ENCODE results near the gene AAK1.

AAK1 gene

DNA sequence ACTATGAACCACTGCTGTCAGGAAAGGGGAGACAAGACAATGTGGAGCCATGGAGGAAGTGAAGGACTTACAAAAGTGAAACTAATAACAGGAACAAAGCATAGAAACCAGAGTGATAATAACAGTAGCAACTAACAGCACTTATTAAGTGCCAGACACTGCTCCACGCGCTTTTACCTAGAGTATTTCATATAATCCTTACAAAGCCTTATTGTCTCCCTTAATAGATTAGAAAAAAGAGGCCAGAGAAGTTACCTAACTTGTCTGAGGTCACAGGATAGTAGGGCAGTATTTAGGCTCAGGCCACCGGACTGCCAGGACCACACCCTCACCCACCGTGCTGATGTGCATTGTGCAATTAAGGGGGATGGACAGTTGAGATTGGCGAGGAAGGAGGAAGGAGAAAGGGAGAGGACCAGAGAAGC lies 107.7 kb downstream of the AAK1 start:
- H3K4me3 ChIP-seq (ENCODE audit: low read depth, low read length), result no peak overlapping the region

DNA sequence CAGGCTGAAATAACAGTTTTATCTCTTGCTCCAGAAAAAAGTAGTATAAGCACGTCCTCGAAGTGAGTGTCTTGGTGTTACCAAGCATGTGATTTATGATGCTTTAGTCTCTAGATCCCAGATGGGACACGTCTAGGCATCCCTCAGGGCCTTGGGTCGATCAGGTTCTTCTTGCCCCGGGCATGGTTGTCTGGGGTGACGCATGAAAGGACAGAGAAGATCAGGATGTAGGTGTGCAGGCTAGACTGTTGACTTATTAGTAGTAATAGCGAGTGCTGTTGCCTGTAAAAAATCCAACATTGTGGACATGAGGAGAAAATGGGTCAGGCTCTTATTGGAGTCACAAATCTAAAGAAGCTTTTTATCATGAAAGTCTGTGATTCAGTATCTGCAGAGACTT lies 112.4 kb downstream of the AAK1 start:
- no peak overlapping the region for H3K4me3 ChIP-seq (ENCODE audit: low read depth, low read length)
- TF ChIP-seq, protein P1, sequence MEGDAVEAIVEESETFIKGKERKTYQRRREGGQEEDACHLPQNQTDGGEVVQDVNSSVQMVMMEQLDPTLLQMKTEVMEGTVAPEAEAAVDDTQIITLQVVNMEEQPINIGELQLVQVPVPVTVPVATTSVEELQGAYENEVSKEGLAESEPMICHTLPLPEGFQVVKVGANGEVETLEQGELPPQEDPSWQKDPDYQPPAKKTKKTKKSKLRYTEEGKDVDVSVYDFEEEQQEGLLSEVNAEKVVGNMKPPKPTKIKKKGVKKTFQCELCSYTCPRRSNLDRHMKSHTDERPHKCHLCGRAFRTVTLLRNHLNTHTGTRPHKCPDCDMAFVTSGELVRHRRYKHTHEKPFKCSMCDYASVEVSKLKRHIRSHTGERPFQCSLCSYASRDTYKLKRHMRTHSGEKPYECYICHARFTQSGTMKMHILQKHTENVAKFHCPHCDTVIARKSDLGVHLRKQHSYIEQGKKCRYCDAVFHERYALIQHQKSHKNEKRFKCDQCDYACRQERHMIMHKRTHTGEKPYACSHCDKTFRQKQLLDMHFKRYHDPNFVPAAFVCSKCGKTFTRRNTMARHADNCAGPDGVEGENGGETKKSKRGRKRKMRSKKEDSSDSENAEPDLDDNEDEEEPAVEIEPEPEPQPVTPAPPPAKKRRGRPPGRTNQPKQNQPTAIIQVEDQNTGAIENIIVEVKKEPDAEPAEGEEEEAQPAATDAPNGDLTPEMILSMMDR (IDR thresholded peaks at IDR 0.05; ENCODE audit: borderline replicate concordance, insufficient read depth, low read depth, low read length), result no peak

More for the DNA sequence above, 107.7 kb downstream of the AAK1 start:
- TF ChIP-seq, protein P1 (IDR thresholded peaks at IDR 0.05; ENCODE audit: borderline replicate concordance, insufficient read depth, low read depth, low read length), result no peak

DNA sequence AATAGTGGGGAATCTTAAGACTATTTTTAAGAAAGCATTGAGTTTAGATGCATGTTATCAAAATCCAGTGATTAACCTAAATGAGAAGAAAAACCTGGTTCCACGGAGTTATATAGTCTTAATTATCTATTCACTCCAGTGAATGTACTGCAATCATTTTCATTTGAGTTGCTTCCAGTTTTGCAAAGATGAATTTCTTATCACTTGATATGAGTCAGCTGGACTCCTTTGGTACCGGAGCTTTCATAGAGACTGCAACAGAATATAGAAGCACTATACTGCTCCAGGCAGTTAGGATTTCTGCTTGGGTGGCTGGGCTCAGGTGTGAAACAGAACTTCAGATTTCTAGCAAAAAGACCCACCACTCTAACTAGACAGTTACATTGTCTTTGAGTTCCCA lies 114.1 kb downstream of the AAK1 start:
- TF ChIP-seq, protein P1 (IDR thresholded peaks at IDR 0.05; ENCODE audit: borderline replicate concordance, insufficient read depth, low read depth, low read length), result no peak

DNA sequence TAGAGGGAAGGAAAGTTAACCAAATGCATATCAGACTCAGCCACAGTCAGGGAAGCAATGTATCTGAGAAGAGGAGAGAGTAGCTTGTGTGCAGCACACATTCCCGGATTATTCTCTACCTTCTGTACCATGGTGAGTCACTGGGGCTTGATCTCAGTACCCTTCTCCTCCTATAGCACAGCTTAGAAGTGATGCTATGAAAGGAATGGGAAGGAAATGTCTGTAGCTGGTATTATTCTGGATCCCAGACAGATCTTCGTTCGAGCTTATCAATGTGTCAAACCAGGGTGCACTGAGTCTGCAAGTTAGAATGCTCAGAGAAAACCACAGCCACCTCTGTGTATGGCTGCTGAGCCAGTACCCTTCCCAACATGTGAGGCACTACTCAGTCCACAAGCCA lies 118.3 kb downstream of the AAK1 start:
- H3K4me3 ChIP-seq (ENCODE audit: low read depth, low read length), result no peak overlapping the region
- TF ChIP-seq, protein P1 (IDR thresholded peaks at IDR 0.05; ENCODE audit: borderline replicate concordance, insufficient read depth, low read depth, low read length), result no peak

More for the DNA sequence above, 114.1 kb downstream of the AAK1 start:
- H3K4me3 ChIP-seq (ENCODE audit: low read depth, low read length), result no peak overlapping the region

DNA sequence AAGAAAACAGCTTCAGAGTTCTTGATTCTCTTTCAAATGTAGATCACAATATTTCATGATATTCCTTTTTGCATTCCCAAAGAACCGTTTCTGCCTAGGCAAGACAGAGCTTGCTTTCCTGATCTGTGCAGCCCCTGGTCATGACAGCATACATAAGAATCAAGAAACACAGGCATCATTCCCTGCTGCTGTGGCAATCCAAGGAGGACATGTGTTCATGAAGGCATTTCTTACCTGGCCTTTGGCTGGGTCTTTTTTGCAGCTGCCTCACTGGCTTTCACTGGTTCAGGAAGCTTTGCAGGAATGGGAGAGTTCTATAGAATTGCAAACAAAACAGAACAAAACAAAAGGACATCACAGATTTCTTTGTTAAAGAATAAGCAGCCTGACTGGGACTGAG lies 118.7 kb downstream of the AAK1 start:
- TF ChIP-seq, protein P1 (IDR thresholded peaks at IDR 0.05; ENCODE audit: borderline replicate concordance, insufficient read depth, low read depth, low read length), result no peak
- H3K4me3 ChIP-seq (ENCODE audit: low read depth, low read length), result no peak overlapping the region

DNA sequence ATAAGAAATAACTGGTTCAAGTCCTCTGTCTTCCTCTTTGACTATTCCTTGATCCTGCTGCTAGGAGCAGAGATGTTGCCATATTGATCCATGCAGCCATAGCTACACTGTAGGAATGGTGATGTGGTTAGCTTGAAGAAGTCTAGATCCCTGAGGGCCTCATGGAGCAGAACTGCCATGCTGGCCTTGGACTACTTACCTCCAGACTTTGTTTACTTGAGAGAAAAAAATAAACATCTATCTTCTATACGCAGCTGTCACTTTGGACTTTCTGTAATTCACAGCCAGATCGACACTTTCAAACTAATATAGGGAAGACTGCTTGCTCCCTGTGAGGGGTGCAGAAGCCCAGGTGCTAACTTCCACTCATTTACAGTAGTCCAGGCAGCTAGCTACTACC lies 121.8 kb downstream of the AAK1 start:
- no peak overlapping the region for H3K4me3 ChIP-seq (ENCODE audit: low read depth, low read length)
- TF ChIP-seq, protein P1 (IDR thresholded peaks at IDR 0.05; ENCODE audit: borderline replicate concordance, insufficient read depth, low read depth, low read length), result no peak

DNA sequence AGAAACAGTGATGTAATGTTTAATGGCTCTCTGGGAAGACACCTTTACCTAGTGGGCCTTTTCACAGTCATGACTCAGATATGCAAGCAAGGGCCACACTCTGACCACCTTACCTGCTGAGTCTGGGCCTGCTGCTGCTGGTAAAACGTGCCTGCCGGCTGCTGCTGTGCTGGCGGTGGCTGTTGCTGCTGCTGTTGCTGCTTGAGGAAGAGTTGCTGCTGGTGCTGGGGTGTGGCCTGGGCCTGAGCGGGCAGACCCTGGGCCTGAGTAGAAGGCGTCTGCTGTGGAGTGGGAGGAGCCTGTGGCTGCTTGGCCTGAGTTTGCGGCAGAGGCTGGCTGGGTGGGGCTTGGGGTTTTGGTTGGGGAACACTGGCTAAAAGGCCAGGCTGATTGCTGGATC lies 124.7 kb downstream of the AAK1 start:
- no peak overlapping the region for H3K4me3 ChIP-seq (ENCODE audit: low read depth, low read length)
- TF ChIP-seq, protein P1 (IDR thresholded peaks at IDR 0.05; ENCODE audit: borderline replicate concordance, insufficient read depth, low read depth, low read length), result no peak

All from GM12875 (cell line).